HG03045 (cell line): ENCODE results near the gene SEC11A.
A peak's percentile ranks its signal among the peaks of the same experiment; 100 is the strongest.
"Not testable (repeated sequence)": the region's sequence is repeated elsewhere in the genome, so short reads cannot be mapped to it uniquely, and the experiment has no call there.

Source experiments
- ATAC-seq: cut with Tn5 transposase; IDR thresholded peaks from one replicate; pipeline ENCODE4 v1.9.1; 2021; ENCODE audit warnings: mild to moderate bottlenecking, moderate library complexity; ENCODE audit not compliant: unreplicated experiment

The SEC11A gene

GRCh38 chr15:84645496-84645895 lies 70.4 kb downstream of the SEC11A start:
- no peak for ATAC-seq

GRCh38 chr15:84643838-84644237 lies 72.1 kb downstream of the SEC11A start:
- no peak for ATAC-seq

- not testable (repeated sequence) for ATAC-seq
Measured at GRCh38 chr15:84642640-84643039, 73.3 kb downstream of the SEC11A start.

- ATAC-seq = not testable (repeated sequence)
Measured at GRCh38 chr15:84641871-84642270, 74.1 kb downstream of the SEC11A start.

- ATAC-seq = no peak
Measured at GRCh38 chr15:84638103-84638502, 77.8 kb downstream of the SEC11A start.

DNA sequence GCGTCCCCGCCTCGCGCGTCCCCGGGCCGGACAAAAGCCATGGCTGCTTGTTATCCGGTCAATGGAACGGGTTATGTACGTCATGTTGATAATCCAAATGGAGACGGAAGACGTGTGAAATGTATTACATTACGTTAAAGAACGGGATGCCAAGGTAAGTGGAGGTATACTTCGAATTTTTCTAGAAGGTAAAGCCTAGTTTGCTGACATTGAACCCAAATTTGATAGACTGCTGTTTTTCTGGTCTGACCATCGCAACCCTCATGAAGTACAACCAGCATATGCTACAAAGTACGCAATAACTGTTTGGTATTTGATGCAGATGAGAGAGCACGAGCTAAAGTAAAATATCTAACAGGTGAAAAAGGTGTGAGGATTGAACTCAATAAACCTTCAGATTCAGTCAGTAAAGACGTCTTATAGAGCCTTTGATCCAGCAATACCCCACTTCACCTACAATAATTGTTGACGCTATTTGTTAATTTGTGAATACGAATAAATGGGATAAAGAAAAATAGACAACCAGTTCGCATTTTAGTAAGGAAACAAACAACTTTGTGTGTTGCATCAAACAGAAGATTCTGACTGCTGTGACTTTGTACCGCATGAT lies 81.6 kb downstream of the SEC11A start:
- no peak for ATAC-seq

DNA sequence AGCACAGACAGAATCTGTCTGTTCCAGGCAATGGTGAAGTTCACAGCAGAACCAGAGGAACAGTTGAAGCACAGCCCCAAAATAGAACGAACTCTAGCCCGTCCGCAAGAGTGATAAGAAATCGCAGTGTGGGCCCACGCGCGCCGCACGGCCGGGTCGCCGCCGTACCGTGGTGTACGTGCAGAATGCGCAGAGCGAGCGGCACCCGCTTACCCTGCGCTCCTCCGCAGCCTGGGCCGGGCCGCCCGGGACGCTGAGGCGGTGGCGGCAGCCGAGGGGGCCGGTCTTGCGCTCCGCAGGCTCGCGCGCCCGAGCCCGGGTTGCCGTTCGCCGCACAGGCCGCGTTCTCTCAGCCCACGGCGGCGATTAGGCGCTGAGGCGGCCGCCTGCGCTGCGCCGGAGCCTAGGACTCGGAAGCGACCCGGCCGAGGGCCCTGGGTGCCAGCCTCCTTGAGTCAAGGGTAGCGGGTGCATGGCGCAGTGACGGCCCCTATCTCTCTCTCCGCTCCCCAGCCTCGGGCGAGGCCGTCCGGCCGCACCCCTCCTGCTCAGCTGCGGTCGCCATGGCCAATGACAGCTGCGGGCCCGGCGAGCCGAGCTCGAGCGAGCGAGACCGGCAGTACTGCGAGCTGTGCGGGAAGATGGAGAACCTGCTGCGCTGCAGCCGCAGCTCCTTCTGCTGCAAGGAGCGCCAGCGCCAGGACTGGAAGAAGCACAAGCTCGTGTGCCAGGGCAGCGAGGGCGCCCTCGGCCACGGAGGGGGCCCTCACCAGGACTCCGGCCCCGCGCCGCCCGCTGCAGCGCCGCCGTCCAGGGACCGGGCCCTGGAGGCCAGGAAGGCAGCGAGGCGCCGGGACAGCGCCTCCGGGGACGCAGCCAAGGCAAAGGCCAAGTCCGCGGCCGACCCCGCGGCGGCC lies 82.4 kb downstream of the SEC11A start:
- peak; percentile 55 for ATAC-seq

- ATAC-seq = no peak
Measured at GRCh38 chr15:84631706-84632272, 84.2 kb downstream of the SEC11A start.

GRCh38 chr15:84629033-84629432 lies 86.9 kb downstream of the SEC11A start:
- no peak for ATAC-seq

DNA sequence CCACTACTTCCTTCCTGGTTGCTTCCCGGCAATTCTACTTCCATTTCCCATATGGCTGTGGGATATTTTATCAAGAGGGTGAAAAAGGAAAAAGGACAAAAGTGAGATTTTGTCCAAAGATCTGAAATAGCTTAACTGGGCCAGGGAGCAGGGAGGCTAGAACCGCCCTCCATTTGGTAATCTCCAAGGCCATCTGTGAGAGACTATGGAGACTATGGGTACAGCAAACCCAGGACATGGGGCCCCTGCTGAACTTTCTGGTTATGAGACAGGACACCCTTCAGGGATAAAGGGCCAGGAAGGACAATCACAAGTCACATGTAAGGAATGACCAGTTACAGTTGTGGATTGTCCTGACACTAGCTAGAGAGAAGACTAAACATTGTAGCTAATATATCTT lies 90.8 kb downstream of the SEC11A start:
- no peak for ATAC-seq

DNA sequence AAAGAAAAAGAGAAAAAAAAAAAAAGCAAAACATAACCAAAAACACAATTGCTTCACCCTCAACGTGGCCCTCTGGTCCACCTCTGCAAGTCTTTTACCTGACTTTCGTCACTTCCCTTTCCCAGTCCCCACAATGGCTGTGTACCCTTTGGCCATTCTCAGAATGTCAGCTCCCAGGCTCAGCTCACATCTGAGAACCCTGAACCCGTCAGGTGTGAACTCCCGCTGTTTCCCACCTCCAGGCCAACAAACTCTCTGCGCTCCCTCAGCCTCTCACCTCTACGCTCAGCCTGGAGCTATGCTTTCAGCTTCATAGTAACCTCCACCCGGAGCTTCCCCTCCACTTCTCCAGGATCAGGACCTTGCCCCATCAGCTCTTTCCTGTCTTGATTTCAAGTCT lies 91.6 kb downstream of the SEC11A start:
- no peak for ATAC-seq

GRCh38 chr15:84621358-84621979 lies 94.5 kb downstream of the SEC11A start:
- no peak for ATAC-seq

- no peak for ATAC-seq
Measured at GRCh38 chr15:84620626-84621025, 95.3 kb downstream of the SEC11A start.
